Stimulated activated CD4-positive, alpha-beta T cell treated with anti-CD3 and anti-CD28 coated beads, Interleukin-15, amount 100 ng/mL, for 48 hours (primary cell): ENCODE data around the gene ATP5MC2.
"Not testable (repeated sequence)": the region's sequence is repeated elsewhere in the genome, so short reads cannot be mapped to it uniquely, and the experiment has no call there.

Experiments
- DNase-seq, 2 donors: peaks; one replicate each; pipeline ENCODE4 v3.0.0-alpha.2; 2020; ENCODE audit warnings: low read depth in 2 of 2

Gene ATP5MC2

GRCh38 chr12:53675701-53676607 lies at the start of gene ATP5MC2:
TSS of gene ATP5MC2 (minus strand) at chr12:53676083. CDS start at chr12:53672614, 3,469 bp downstream.
- DNase-seq, result peak; percentile 95 to 96

- no peak for DNase-seq
Observed at GRCh38 chr12:53722450-53723041, 46.7 kb upstream of the ATP5MC2 start.

GRCh38 chr12:53720946-53721345 lies 45.1 kb upstream of the ATP5MC2 start:
- DNase-seq, result no peak

GRCh38 chr12:53719649-53720048 lies 43.8 kb upstream of the ATP5MC2 start:
- DNase-seq, result no peak

GRCh38 chr12:53718567-53718966 lies 42.7 kb upstream of the ATP5MC2 start:
- not testable (repeated sequence) for DNase-seq

- DNase-seq, result no peak
Observed at GRCh38 chr12:53717319-53717718, 41.4 kb upstream of the ATP5MC2 start.

- no peak for DNase-seq
Observed at GRCh38 chr12:53714004-53714403, 38.1 kb upstream of the ATP5MC2 start.

GRCh38 chr12:53713516-53713915 lies 37.6 kb upstream of the ATP5MC2 start:
- DNase-seq, result no peak

- DNase-seq, result no peak
Observed at GRCh38 chr12:53712059-53712643, 36.3 kb upstream of the ATP5MC2 start.

- DNase-seq, result no peak
Observed at GRCh38 chr12:53710091-53710490, 34.2 kb upstream of the ATP5MC2 start.

GRCh38 chr12:53709671-53710070 lies 33.8 kb upstream of the ATP5MC2 start:
- no peak for DNase-seq

- no peak for DNase-seq
Observed at GRCh38 chr12:53706080-53706479, 30.2 kb upstream of the ATP5MC2 start.

GRCh38 chr12:53703756-53704155 lies 27.9 kb upstream of the ATP5MC2 start:
- no peak for DNase-seq

- DNase-seq, result peak; percentile 45 to 63
Observed at GRCh38 chr12:53701518-53702264, 25.8 kb upstream of the ATP5MC2 start.

GRCh38 chr12:53700567-53700966 lies 24.7 kb upstream of the ATP5MC2 start:
- no peak for DNase-seq

- no peak for DNase-seq
Observed at GRCh38 chr12:53699678-53700025, 23.8 kb upstream of the ATP5MC2 start.

- DNase-seq, result no peak
Observed at GRCh38 chr12:53698948-53699677, 23.2 kb upstream of the ATP5MC2 start.

- DNase-seq, result no peak
Observed at GRCh38 chr12:53696655-53697331, 20.9 kb upstream of the ATP5MC2 start.

- no peak for DNase-seq
Observed at GRCh38 chr12:53696285-53696654, 20.4 kb upstream of the ATP5MC2 start.

GRCh38 chr12:53695152-53696145 lies 19.6 kb upstream of the ATP5MC2 start:
- peak in 1 of 2 donors; percentile 31 for DNase-seq
